ENCODE measurements around the gene STMND1.

- TF ChIP-seq CTCF (IDR thresholded peaks at IDR 0.05): no peak
- TF ChIP-seq EZH2 (IDR thresholded peaks at IDR 0.05; ENCODE audit: borderline replicate concordance, insufficient read depth, low read depth, low read length, poor library complexity, severe bottlenecking): no peak
These were observed 18.2 kb downstream of the STMND1 start for GRCh38 chr6:17120019-17120418.

Measured in B cell (primary cell).